MM.1S (cell line): ENCODE data around the gene TBX4.
"Not testable (repeated sequence)": the region's sequence is repeated elsewhere in the genome, so short reads cannot be mapped to it uniquely, and the experiment has no call there.

ENCODE experiments used
- DNase-seq: peaks from one replicate; pipeline ENCODE4 v3.0.0-alpha.2; 2015
- H2AFZ ChIP-seq: fragments of 300-600 bp; sonication (generic); 2 replicates; pipeline ENCODE4 v1.6.0; 2016; ENCODE audit warnings: antibody characterized with exemption, low read length
- H3F3A ChIP-seq: fragments of 300-600 bp; sonication (generic); 2 replicates; pipeline ENCODE4 v1.6.1; 2016; ENCODE audit warnings: mild to moderate bottlenecking, antibody characterized with exemption, low read length, moderate library complexity, mixed read lengths; ENCODE audit not compliant: insufficient read depth
- H3K27ac ChIP-seq: fragments of 300-600 bp; sonication (generic); 2 replicates; pipeline ENCODE4 v1.5.1; 2016; ENCODE audit warnings: mild to moderate bottlenecking, low read length
- H3K27me3 ChIP-seq: fragments of 300-600 bp; sonication (generic); replicated peaks from 2 replicates; pipeline ENCODE4 v1.6.0; 2016; ENCODE audit warnings: low read length; ENCODE audit not compliant: insufficient read depth
- H3K36me3 ChIP-seq: fragments of 300-600 bp; sonication (generic); replicated peaks from 2 replicates; pipeline ENCODE4 v1.6.1; 2016; ENCODE audit warnings: mild to moderate bottlenecking, low read length, mixed read lengths; ENCODE audit not compliant: insufficient read depth
- H3K4me1 ChIP-seq: fragments of 300-600 bp; sonication (generic); 2 replicates; pipeline ENCODE4 v1.6.1; 2016; ENCODE audit warnings: low read length, mixed read lengths
- H3K4me2 ChIP-seq: fragments of 300-600 bp; sonication (generic); 2 replicates; pipeline ENCODE4 v1.6.0; 2016; ENCODE audit warnings: low read depth, low read length
- H3K4me3 ChIP-seq: fragments of 300-600 bp; sonication (generic); 2 replicates; pipeline ENCODE4 v1.5.1; 2016; ENCODE audit warnings: low read length, mixed read lengths
- H3K79me2 ChIP-seq: fragments of 300-600 bp; sonication (generic); 2 replicates; pipeline ENCODE4 v1.6.1; 2016; ENCODE audit warnings: mixed run types, low read length, mixed read lengths
- H3K9ac ChIP-seq: fragments of 300-600 bp; sonication (generic); 2 replicates; pipeline ENCODE4 v1.6.1; 2016; ENCODE audit warnings: low read length, mixed read lengths
- H3K9me2 ChIP-seq: fragments of 300-600 bp; sonication (generic); replicated peaks from 2 replicates; pipeline ENCODE4 v1.6.1; 2016; ENCODE audit warnings: mild to moderate bottlenecking, low read length, mixed read lengths; ENCODE audit not compliant: insufficient read depth
- H3K9me3 ChIP-seq: fragments of 300-600 bp; sonication (generic); replicated peaks from 2 replicates; pipeline ENCODE4 v1.6.1; 2016; ENCODE audit warnings: mild to moderate bottlenecking, low read length, mixed read lengths; ENCODE audit not compliant: insufficient read depth
- H4K20me1 ChIP-seq: fragments of 300-600 bp; sonication (generic); 2 replicates; pipeline ENCODE4 v1.6.1; 2016; ENCODE audit warnings: mild to moderate bottlenecking, low read length, moderate library complexity, mixed read lengths; ENCODE audit not compliant: insufficient read depth
- EZH2 ChIP-seq: fragments of 300-600 bp; sonication (generic); optimal IDR thresholded peaks from 2 replicates; pipeline ENCODE3; 2017; ENCODE audit warnings: low read depth, mild to moderate bottlenecking, antibody characterized with exemption, low read length, mixed read lengths
- EZH2phosphoT487 ChIP-seq: fragments of 300-600 bp; sonication (generic); IDR thresholded peaks from 2 replicates; pipeline ENCODE4 v1.6.1; 2018; ENCODE audit warnings: antibody characterized with exemption, low read length
- TF ChIP-seq, protein P1 (sequence below): fragments of 300-600 bp; sonication (generic); IDR thresholded peaks from 2 replicates; pipeline ENCODE4 v1.5.1; 2016; ENCODE audit warnings: antibody characterized with exemption, low read length, mixed read lengths

The TBX4 gene

DNA sequence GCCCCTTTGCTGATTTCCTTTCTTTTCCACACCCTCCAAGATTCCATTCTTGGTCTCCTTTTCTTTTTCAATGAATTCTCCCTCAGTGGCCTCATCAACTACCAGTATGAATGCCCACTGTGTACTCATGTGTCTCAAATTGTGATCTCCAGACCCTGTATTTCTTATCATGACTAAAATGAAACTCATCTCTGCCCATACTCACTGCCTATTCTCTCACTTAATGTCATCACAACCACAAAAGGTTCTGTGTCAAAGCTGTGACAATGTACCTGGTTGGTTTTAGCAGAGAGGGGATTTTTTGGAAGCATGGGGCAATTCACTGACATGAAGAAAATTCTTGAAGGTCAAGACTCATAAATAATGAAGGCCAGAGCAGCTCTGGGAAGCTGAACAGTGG is 11.5 kb upstream of the TBX4 start:
- Histone ChIP-seq H3K9ac (no peak overlapping the region), H3K27ac (no peak overlapping the region), H2AFZ (no peak overlapping the region), H3F3A (no peaks in the 10 kb centered on the region), H3K27me3 (no peaks in the 10 kb centered on the region), H3K9me2 (no peaks in the 10 kb centered on the region), H3K9me3 (no peaks in the 10 kb centered on the region), H3K4me1 (no peaks in the 10 kb centered on the region), H4K20me1 (no peaks in the 10 kb centered on the region), H3K4me3 (no peak overlapping the region), H3K4me2 (no peak overlapping the region), H3K79me2 (no peaks in the 10 kb centered on the region), H3K36me3 (no peaks in the 10 kb centered on the region)
- no peak for DNase-seq
- TF ChIP-seq EZH2, result no peak
- TF ChIP-seq, protein P1, sequence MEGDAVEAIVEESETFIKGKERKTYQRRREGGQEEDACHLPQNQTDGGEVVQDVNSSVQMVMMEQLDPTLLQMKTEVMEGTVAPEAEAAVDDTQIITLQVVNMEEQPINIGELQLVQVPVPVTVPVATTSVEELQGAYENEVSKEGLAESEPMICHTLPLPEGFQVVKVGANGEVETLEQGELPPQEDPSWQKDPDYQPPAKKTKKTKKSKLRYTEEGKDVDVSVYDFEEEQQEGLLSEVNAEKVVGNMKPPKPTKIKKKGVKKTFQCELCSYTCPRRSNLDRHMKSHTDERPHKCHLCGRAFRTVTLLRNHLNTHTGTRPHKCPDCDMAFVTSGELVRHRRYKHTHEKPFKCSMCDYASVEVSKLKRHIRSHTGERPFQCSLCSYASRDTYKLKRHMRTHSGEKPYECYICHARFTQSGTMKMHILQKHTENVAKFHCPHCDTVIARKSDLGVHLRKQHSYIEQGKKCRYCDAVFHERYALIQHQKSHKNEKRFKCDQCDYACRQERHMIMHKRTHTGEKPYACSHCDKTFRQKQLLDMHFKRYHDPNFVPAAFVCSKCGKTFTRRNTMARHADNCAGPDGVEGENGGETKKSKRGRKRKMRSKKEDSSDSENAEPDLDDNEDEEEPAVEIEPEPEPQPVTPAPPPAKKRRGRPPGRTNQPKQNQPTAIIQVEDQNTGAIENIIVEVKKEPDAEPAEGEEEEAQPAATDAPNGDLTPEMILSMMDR, result no peak
- no peak for TF ChIP-seq EZH2phosphoT487

DNA sequence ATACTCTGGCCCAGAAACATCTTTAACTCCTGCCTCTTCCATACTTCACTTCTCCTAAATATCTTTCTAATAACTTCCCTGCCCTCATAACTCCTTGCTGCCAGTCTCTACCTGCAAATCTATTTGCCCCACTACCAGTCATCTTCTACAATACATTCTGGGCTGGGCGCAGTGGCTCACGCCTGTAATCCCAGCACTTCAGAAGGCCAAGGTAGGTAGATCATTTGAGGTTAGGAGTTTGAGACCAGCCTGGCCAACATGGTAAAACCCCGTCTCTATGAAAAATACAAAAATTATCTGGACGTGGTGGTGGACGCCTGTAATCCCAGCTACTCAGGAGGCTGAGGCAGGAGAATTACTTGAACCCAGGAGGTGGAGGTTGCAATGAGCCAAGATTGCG is 10.7 kb upstream of the TBX4 start:
- H3K27me3 ChIP-seq, H2AFZ ChIP-seq, H3K9me2 ChIP-seq, H3K9ac ChIP-seq, H3F3A ChIP-seq, DNase-seq, H3K79me2 ChIP-seq, H3K4me3 ChIP-seq, H3K27ac ChIP-seq, H3K36me3 ChIP-seq, H3K4me2 ChIP-seq, H4K20me1 ChIP-seq, H3K4me1 ChIP-seq, H3K9me3 ChIP-seq: not testable (repeated sequence)

DNA sequence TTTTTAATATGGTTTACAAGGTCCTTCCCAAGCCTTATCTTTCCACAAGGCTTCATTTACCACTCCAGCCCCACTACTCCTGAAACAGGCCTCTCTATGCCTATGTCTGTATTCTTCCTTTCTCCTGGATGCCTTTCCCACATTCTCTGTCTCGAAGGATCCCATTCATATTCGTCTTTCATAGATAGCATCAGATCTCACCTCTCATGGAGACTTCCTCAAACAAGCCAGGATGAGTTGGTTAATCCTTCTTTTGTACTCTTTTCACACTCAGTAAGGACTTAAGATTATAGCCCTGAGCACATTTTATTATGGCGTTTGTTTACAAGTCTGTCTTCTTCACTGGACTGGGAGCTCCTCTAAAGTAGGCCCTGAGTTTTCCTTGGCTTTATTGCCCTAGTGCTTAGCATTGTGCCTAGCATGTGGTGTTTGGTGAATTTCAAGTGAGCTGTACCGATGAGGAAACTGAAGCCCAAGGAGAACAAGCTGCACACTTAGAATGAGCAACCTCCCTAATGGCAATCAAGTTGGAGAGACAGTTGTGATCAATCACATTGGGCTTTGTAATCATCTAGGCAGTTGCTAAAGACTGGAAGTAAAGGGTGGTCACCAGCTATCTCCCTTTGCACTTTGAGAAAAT is 10.0 kb upstream of the TBX4 start:
- Histone ChIP-seq H4K20me1 (no peaks in the 10 kb centered on the region), H3K79me2 (no peaks in the 10 kb centered on the region), H3F3A (no peaks in the 10 kb centered on the region), H3K27me3 (no peaks in the 10 kb centered on the region), H3K4me2 (no peak overlapping the region), H3K36me3 (no peaks in the 10 kb centered on the region), H3K9me2 (no peaks in the 10 kb centered on the region), H3K9me3 (no peaks in the 10 kb centered on the region), H3K9ac (no peak overlapping the region), H3K4me1 (no peaks in the 10 kb centered on the region), H3K27ac (no peak overlapping the region), H3K4me3 (no peak overlapping the region), H2AFZ (no peak overlapping the region)
- TF ChIP-seq EZH2phosphoT487, result no peak
- TF ChIP-seq, protein P1, result no peak
- TF ChIP-seq EZH2, result no peak
- no peak for DNase-seq

DNA sequence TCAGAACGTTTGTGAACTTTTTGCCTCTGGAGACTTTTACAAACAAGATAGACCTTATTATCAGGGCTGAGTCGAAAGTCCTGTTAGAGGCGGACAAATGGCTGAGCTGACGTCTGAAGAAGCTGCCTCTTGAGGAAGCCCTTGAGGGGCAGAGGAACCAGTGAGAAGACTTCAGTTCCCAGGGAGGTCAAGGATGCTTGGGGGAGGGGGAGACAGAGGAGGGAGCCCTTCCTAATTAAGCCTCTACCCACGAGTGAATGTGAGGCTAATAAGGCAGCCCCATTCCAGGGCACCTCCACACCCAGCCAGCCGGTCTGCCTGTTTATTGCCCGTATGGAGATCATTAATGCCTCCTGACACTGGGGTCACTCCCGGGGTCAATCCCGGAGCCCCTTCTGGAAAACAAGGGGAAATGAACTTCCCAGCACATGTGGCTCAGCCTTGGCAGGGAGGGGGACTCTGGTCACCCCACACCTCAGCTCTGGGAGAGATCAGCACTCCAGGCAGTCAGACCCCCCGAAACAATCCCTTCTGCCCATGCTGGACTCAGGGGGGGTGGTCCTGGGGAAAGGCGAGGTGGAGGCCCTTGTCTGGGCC is 9.2 kb upstream of the TBX4 start:
- Histone ChIP-seq H3K27ac (no peak overlapping the region), H3K9ac (no peak overlapping the region), H3K27me3 (no peaks in the 10 kb centered on the region), H4K20me1 (no peaks in the 10 kb centered on the region), H3K4me2 (no peak overlapping the region), H3F3A (no peaks in the 10 kb centered on the region), H3K79me2 (no peaks in the 10 kb centered on the region), H2AFZ (no peak overlapping the region), H3K4me3 (no peak overlapping the region), H3K4me1 (no peaks in the 10 kb centered on the region), H3K36me3 (no peaks in the 10 kb centered on the region), H3K9me2 (no peaks in the 10 kb centered on the region), H3K9me3 (no peaks in the 10 kb centered on the region)
- no peak for DNase-seq
- TF ChIP-seq EZH2phosphoT487 (no peak), EZH2 (no peak)
- TF ChIP-seq, protein P1, result no peak
